Skin epidermis (tissue), 12 donors: ENCODE data around the gene TERF2IP.

Experiments used
- H3K27ac ChIP-seq, 21 experiments: fragments of 200-600 bp; sonication (generic) in 11 of 21; one replicate each; pipeline ENCODE4 v1.5.0; 2020; ENCODE audit warnings: mild to moderate bottlenecking in 3 of 21, inconsistent platforms in 2 of 21, moderate library complexity in 2 of 21
- H3K4me3 ChIP-seq, 7 experiments: fragments of 200-600 bp; sonication (generic) in 2 of 7; one replicate each; pipeline ENCODE4 v1.5.0; 2020; ENCODE audit warnings: inconsistent platforms in 2 of 7, mild to moderate bottlenecking in 2 of 7, moderate library complexity in 1 of 7

The TERF2IP gene

GRCh38 chr16:75647492-75648264 is at the start of gene TERF2IP, which contains the start of gene KARS1:
TSS of gene TERF2IP (plus strand) at chr16:75647773. CDS start at chr16:75647883, 110 bp downstream.
TSS of gene KARS1 (minus strand) at chr16:75647665. CDS start at chr16:75647639, 26 bp downstream.
- peak within 1 kb of the TSS; percentile 64 to 98 (median 95) for H3K27ac ChIP-seq
- peak within 1 kb of the TSS; percentile 89 to 100 (median 95) for H3K4me3 ChIP-seq

- Histone ChIP-seq H3K27ac (no peak overlapping the region), H3K4me3 (no peak overlapping the region)
These were observed 47.9 kb upstream of the TERF2IP start for GRCh38 chr16:75599452-75600277.

- Histone ChIP-seq H3K27ac (no peak overlapping the region), H3K4me3 (no peak overlapping the region)
These were observed 44.3 kb upstream of the TERF2IP start for GRCh38 chr16:75603241-75603640.

- Histone ChIP-seq H3K27ac (no peak overlapping the region), H3K4me3 (no peak overlapping the region)
These were observed 41.1 kb upstream of the TERF2IP start for GRCh38 chr16:75606507-75606906.

- no peak overlapping the region for H3K27ac ChIP-seq
- no peak overlapping the region for H3K4me3 ChIP-seq
These were observed 33.3 kb upstream of the TERF2IP start for GRCh38 chr16:75614066-75614897.

GRCh38 chr16:75615619-75616018 is 32.0 kb upstream of the TERF2IP start:
- peak overlapping the region in 6 of 21 experiments; percentile 27 to 76 (median 64) for H3K27ac ChIP-seq
- H3K4me3 ChIP-seq = no peak overlapping the region

GRCh38 chr16:75616521-75617010 is 31.0 kb upstream of the TERF2IP start:
- H3K27ac ChIP-seq = peak overlapping the region in 6 of 21 experiments; percentile 18 to 76 (median 54)

GRCh38 chr16:75617121-75617520 is 30.5 kb upstream of the TERF2IP start:
- H3K27ac ChIP-seq = peak overlapping the region in 7 of 21 experiments; percentile 9 to 76 (median 41)

More at GRCh38 chr16:75616521-75617010, 31.0 kb upstream of the TERF2IP start:
- no peak overlapping the region for H3K4me3 ChIP-seq

GRCh38 chr16:75618780-75619179 is 28.8 kb upstream of the TERF2IP start:
- Histone ChIP-seq H3K27ac (no peak overlapping the region), H3K4me3 (no peak overlapping the region)

More at GRCh38 chr16:75617121-75617520, 30.5 kb upstream of the TERF2IP start:
- H3K4me3 ChIP-seq = no peak overlapping the region

- Histone ChIP-seq H3K4me3 (no peak overlapping the region), H3K27ac (peak overlapping the region in 6 of 21 experiments; percentile 3 to 65 (median 38))
These were observed 27.0 kb upstream of the TERF2IP start for GRCh38 chr16:75620326-75621169.

- Histone ChIP-seq H3K27ac (peak overlapping the region in 3 of 21 experiments; percentile 3 to 65 (median 52)), H3K4me3 (no peak overlapping the region)
These were observed 26.4 kb upstream of the TERF2IP start for GRCh38 chr16:75621170-75621477.

GRCh38 chr16:75622761-75623605 is 24.6 kb upstream of the TERF2IP start, which contains the start of gene ADAT1:
TSS of gene ADAT1 (minus strand) at chr16:75623281. CDS start at chr16:75620799, 2,482 bp downstream.
- peak within 1 kb of the TSS; percentile 72 to 98 (median 92) for H3K27ac ChIP-seq
- H3K4me3 ChIP-seq = peak within 1 kb of the TSS; percentile 46 to 85 (median 72)

GRCh38 chr16:75624921-75625334 is 22.6 kb upstream of the TERF2IP start:
- Histone ChIP-seq H3K4me3 (no peak overlapping the region), H3K27ac (no peak overlapping the region)

- no peak overlapping the region for H3K4me3 ChIP-seq
- peak overlapping the region in 3 of 21 experiments; percentile 30 to 59 (median 40) for H3K27ac ChIP-seq
These were observed 20.8 kb upstream of the TERF2IP start for GRCh38 chr16:75626806-75627205.

- peak overlapping the region in 6 of 21 experiments; percentile 18 to 67 (median 46) for H3K27ac ChIP-seq
These were observed 19.7 kb upstream of the TERF2IP start for GRCh38 chr16:75627851-75628250.

GRCh38 chr16:75628351-75628750 is 19.2 kb upstream of the TERF2IP start:
- H3K27ac ChIP-seq = peak overlapping the region in 6 of 21 experiments; percentile 18 to 67 (median 46)
- H3K4me3 ChIP-seq = no peak overlapping the region

More at GRCh38 chr16:75627851-75628250, 19.7 kb upstream of the TERF2IP start:
- no peak overlapping the region for H3K4me3 ChIP-seq

GRCh38 chr16:75629132-75629531 is 18.4 kb upstream of the TERF2IP start:
- Histone ChIP-seq H3K4me3 (no peak overlapping the region), H3K27ac (no peak overlapping the region)
